ENCODE results near the gene FGFR2.

FGFR2 gene

GRCh38 chr10:121576139-121576538 lies 22.1 kb downstream of the FGFR2 start:
- H3K9ac ChIP-seq (ENCODE audit: low read depth in 1 of 2, low read length in 2 of 2), result no peak overlapping the region
- H3K27ac ChIP-seq (ENCODE audit: low read depth in 2 of 2, low read length in 2 of 2), result no peak overlapping the region
- peaks cover 11 to 15% of the 10 kb centered on the region in 2 donors for H3K4me1 ChIP-seq (ENCODE audit: control insufficient read depth in 2 of 2, insufficient read depth in 2 of 2, low read length in 2 of 2)
- no peaks in the 10 kb centered on the region for H3K27me3 ChIP-seq (ENCODE audit: control insufficient read depth in 2 of 2, insufficient read depth in 2 of 2, low read length in 2 of 2)
- no peak overlapping the region for H3K4me3 ChIP-seq (ENCODE audit: low read length in 2 of 2)
- no peaks in the 10 kb centered on the region for H3K9me3 ChIP-seq (ENCODE audit: control insufficient read depth in 2 of 2, low read length in 2 of 2)
- peaks cover 0 to 3% of the 10 kb centered on the region in 2 donors for H3K36me3 ChIP-seq (ENCODE audit: control insufficient read depth in 2 of 2, insufficient read depth in 2 of 2, low read length in 2 of 2)

GRCh38 chr10:121574519-121575166 lies 23.6 kb downstream of the FGFR2 start:
- H3K4me3 ChIP-seq (ENCODE audit: low read length in 2 of 2), result no peak overlapping the region
- H3K27me3 ChIP-seq (ENCODE audit: control insufficient read depth in 2 of 2, insufficient read depth in 2 of 2, low read length in 2 of 2), result no peaks in the 10 kb centered on the region
- no peaks in the 10 kb centered on the region for H3K9me3 ChIP-seq (ENCODE audit: control insufficient read depth in 2 of 2, low read length in 2 of 2)
- no peak overlapping the region for H3K9ac ChIP-seq (ENCODE audit: low read depth in 1 of 2, low read length in 2 of 2)
- peaks cover 14 to 15% of the 10 kb centered on the region in 2 donors for H3K4me1 ChIP-seq (ENCODE audit: control insufficient read depth in 2 of 2, insufficient read depth in 2 of 2, low read length in 2 of 2)
- peaks cover 0 to 1% of the 10 kb centered on the region in 2 donors for H3K36me3 ChIP-seq (ENCODE audit: control insufficient read depth in 2 of 2, insufficient read depth in 2 of 2, low read length in 2 of 2)
- no peak overlapping the region for H3K27ac ChIP-seq (ENCODE audit: low read depth in 2 of 2, low read length in 2 of 2)

DNA sequence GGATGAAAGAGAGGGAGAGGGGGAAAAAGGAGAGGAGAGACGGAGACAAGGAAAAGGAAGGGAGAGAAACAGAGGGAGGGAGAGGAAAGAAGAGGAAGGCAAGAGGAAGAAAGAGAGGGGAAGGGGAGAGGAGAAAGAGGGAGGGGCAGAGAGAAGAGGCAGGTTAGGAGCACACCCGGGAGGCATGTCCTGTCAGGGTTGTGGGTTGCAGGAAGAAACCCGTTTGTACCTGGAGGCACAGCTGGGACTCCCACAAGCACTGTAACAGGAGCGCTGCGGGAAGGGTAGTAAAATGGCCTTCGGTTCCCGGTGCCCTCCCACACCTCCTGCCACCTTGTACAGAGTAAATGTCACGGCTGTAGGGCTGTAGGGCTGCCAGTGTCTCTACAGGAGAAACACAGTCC lies 24.7 kb downstream of the FGFR2 start:
- Histone ChIP-seq H3K9me3 (ENCODE audit: control insufficient read depth in 2 of 2, low read length in 2 of 2) (no peaks in the 10 kb centered on the region), H3K9ac (ENCODE audit: low read depth in 1 of 2, low read length in 2 of 2) (no peak overlapping the region), H3K27ac (ENCODE audit: low read depth in 2 of 2, low read length in 2 of 2) (peak overlapping the region; percentile 27 to 38), H3K4me3 (ENCODE audit: low read length in 2 of 2) (peak overlapping the region; percentile 15 to 22), H3K4me1 (ENCODE audit: control insufficient read depth in 2 of 2, insufficient read depth in 2 of 2, low read length in 2 of 2) (peaks cover 14 to 15% of the 10 kb centered on the region in 2 donors), H3K27me3 (ENCODE audit: control insufficient read depth in 2 of 2, insufficient read depth in 2 of 2, low read length in 2 of 2) (no peaks in the 10 kb centered on the region), H3K36me3 (ENCODE audit: control insufficient read depth in 2 of 2, insufficient read depth in 2 of 2, low read length in 2 of 2) (no peaks in the 10 kb centered on the region)

GRCh38 chr10:121572859-121573537 lies 25.2 kb downstream of the FGFR2 start:
- Histone ChIP-seq H3K4me1 (ENCODE audit: control insufficient read depth in 2 of 2, insufficient read depth in 2 of 2, low read length in 2 of 2) (peaks cover 14 to 15% of the 10 kb centered on the region in 2 donors), H3K36me3 (ENCODE audit: control insufficient read depth in 2 of 2, insufficient read depth in 2 of 2, low read length in 2 of 2) (no peaks in the 10 kb centered on the region), H3K9ac (ENCODE audit: low read depth in 1 of 2, low read length in 2 of 2) (no peak overlapping the region), H3K27ac (ENCODE audit: low read depth in 2 of 2, low read length in 2 of 2) (peak overlapping the region; percentile 38 to 44), H3K27me3 (ENCODE audit: control insufficient read depth in 2 of 2, insufficient read depth in 2 of 2, low read length in 2 of 2) (no peaks in the 10 kb centered on the region), H3K9me3 (ENCODE audit: control insufficient read depth in 2 of 2, low read length in 2 of 2) (no peaks in the 10 kb centered on the region), H3K4me3 (ENCODE audit: low read length in 2 of 2) (peak overlapping the region; percentile 15 to 22)

- H3K27ac ChIP-seq (ENCODE audit: low read depth in 2 of 2, low read length in 2 of 2), result no peak overlapping the region
- H3K27me3 ChIP-seq (ENCODE audit: control insufficient read depth in 2 of 2, insufficient read depth in 2 of 2, low read length in 2 of 2), result no peaks in the 10 kb centered on the region
- H3K36me3 ChIP-seq (ENCODE audit: control insufficient read depth in 2 of 2, insufficient read depth in 2 of 2, low read length in 2 of 2), result no peaks in the 10 kb centered on the region
- no peaks in the 10 kb centered on the region for H3K9me3 ChIP-seq (ENCODE audit: control insufficient read depth in 2 of 2, low read length in 2 of 2)
- H3K4me3 ChIP-seq (ENCODE audit: low read length in 2 of 2), result no peak overlapping the region
- H3K9ac ChIP-seq (ENCODE audit: low read depth in 1 of 2, low read length in 2 of 2), result no peak overlapping the region
- H3K4me1 ChIP-seq (ENCODE audit: control insufficient read depth in 2 of 2, insufficient read depth in 2 of 2, low read length in 2 of 2), result peaks cover 14 to 15% of the 10 kb centered on the region in 2 donors
Measured at GRCh38 chr10:121570315-121570714, 27.9 kb downstream of the FGFR2 start.

DNA sequence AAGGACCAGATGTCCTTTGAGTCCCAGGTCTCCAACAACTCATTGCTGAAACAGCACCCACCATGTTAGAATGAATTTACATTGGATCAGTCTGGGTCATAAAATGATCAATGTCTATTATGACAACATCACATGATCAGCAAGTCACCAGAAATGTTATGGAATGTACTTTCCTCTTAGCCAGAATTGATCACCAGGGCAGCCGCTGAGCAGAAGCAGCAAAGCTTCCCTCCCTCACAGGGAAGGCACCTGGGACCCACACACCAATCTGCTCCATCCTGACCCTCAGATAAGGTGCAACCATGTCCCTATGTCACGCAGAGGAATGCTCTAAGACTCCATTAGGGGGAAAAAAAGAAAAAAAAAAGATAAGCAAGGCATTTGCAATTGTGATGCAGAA lies 30.0 kb downstream of the FGFR2 start:
- H3K36me3 ChIP-seq (ENCODE audit: control insufficient read depth in 2 of 2, insufficient read depth in 2 of 2, low read length in 2 of 2), result no peaks in the 10 kb centered on the region
- H3K4me3 ChIP-seq (ENCODE audit: low read length in 2 of 2), result no peak overlapping the region
- no peaks in the 10 kb centered on the region for H3K27me3 ChIP-seq (ENCODE audit: control insufficient read depth in 2 of 2, insufficient read depth in 2 of 2, low read length in 2 of 2)
- H3K4me1 ChIP-seq (ENCODE audit: control insufficient read depth in 2 of 2, insufficient read depth in 2 of 2, low read length in 2 of 2), result peaks cover 10% of the 10 kb centered on the region in 2 donors
- no peak overlapping the region for H3K9ac ChIP-seq (ENCODE audit: low read depth in 1 of 2, low read length in 2 of 2)
- no peak overlapping the region for H3K27ac ChIP-seq (ENCODE audit: low read depth in 2 of 2, low read length in 2 of 2)
- no peaks in the 10 kb centered on the region for H3K9me3 ChIP-seq (ENCODE audit: control insufficient read depth in 2 of 2, low read length in 2 of 2)

GRCh38 chr10:121567569-121567968 lies 30.7 kb downstream of the FGFR2 start:
- Histone ChIP-seq H3K9me3 (ENCODE audit: control insufficient read depth in 2 of 2, low read length in 2 of 2) (no peaks in the 10 kb centered on the region), H3K27me3 (ENCODE audit: control insufficient read depth in 2 of 2, insufficient read depth in 2 of 2, low read length in 2 of 2) (no peaks in the 10 kb centered on the region), H3K4me1 (ENCODE audit: control insufficient read depth in 2 of 2, insufficient read depth in 2 of 2, low read length in 2 of 2) (peaks cover 3 to 6% of the 10 kb centered on the region in 2 donors), H3K36me3 (ENCODE audit: control insufficient read depth in 2 of 2, insufficient read depth in 2 of 2, low read length in 2 of 2) (no peaks in the 10 kb centered on the region), H3K4me3 (ENCODE audit: low read length in 2 of 2) (no peak overlapping the region), H3K27ac (ENCODE audit: low read depth in 2 of 2, low read length in 2 of 2) (no peak overlapping the region), H3K9ac (ENCODE audit: low read depth in 1 of 2, low read length in 2 of 2) (no peak overlapping the region)

DNA sequence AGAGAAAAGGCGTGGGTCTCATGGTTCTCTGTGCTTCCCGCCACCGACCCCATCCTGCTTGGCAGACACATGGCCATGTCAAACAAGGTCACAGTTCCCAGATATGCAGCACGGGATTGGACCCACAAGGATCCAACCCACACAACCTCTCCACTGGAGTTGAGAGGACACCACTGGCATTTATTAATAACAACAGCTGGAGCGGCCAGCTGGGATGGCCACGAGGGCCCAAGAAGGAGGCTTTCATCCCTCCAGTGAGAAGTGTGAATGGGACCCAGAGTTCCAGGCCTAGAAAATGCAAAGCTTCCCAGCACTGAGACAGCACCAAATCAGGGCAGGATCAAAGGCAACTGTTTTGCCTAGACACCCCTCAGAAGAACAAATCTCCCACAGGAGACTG lies 31.5 kb downstream of the FGFR2 start:
- Histone ChIP-seq H3K27me3 (ENCODE audit: control insufficient read depth in 2 of 2, insufficient read depth in 2 of 2, low read length in 2 of 2) (no peaks in the 10 kb centered on the region), H3K9ac (ENCODE audit: low read depth in 1 of 2, low read length in 2 of 2) (no peak overlapping the region), H3K36me3 (ENCODE audit: control insufficient read depth in 2 of 2, insufficient read depth in 2 of 2, low read length in 2 of 2) (no peaks in the 10 kb centered on the region), H3K9me3 (ENCODE audit: control insufficient read depth in 2 of 2, low read length in 2 of 2) (no peaks in the 10 kb centered on the region), H3K27ac (ENCODE audit: low read depth in 2 of 2, low read length in 2 of 2) (no peak overlapping the region), H3K4me1 (ENCODE audit: control insufficient read depth in 2 of 2, insufficient read depth in 2 of 2, low read length in 2 of 2) (peaks cover 0 to 5% of the 10 kb centered on the region in 2 donors), H3K4me3 (ENCODE audit: low read length in 2 of 2) (no peak overlapping the region)

- H3K4me3 ChIP-seq (ENCODE audit: low read length in 2 of 2), result no peak overlapping the region
- H3K36me3 ChIP-seq (ENCODE audit: control insufficient read depth in 2 of 2, insufficient read depth in 2 of 2, low read length in 2 of 2), result no peaks in the 10 kb centered on the region
- peaks cover 0 to 3% of the 10 kb centered on the region in 2 donors for H3K4me1 ChIP-seq (ENCODE audit: control insufficient read depth in 2 of 2, insufficient read depth in 2 of 2, low read length in 2 of 2)
- no peak overlapping the region for H3K27ac ChIP-seq (ENCODE audit: low read depth in 2 of 2, low read length in 2 of 2)
- no peaks in the 10 kb centered on the region for H3K27me3 ChIP-seq (ENCODE audit: control insufficient read depth in 2 of 2, insufficient read depth in 2 of 2, low read length in 2 of 2)
- H3K9ac ChIP-seq (ENCODE audit: low read depth in 1 of 2, low read length in 2 of 2), result no peak overlapping the region
- H3K9me3 ChIP-seq (ENCODE audit: control insufficient read depth in 2 of 2, low read length in 2 of 2), result no peaks in the 10 kb centered on the region
Measured at GRCh38 chr10:121559326-121560026, 38.8 kb downstream of the FGFR2 start.

- Histone ChIP-seq H3K36me3 (ENCODE audit: control insufficient read depth in 2 of 2, insufficient read depth in 2 of 2, low read length in 2 of 2) (no peaks in the 10 kb centered on the region), H3K27me3 (ENCODE audit: control insufficient read depth in 2 of 2, insufficient read depth in 2 of 2, low read length in 2 of 2) (no peaks in the 10 kb centered on the region), H3K4me1 (ENCODE audit: control insufficient read depth in 2 of 2, insufficient read depth in 2 of 2, low read length in 2 of 2) (peaks cover 4 to 7% of the 10 kb centered on the region in 2 donors), H3K4me3 (ENCODE audit: low read length in 2 of 2) (no peak overlapping the region), H3K27ac (ENCODE audit: low read depth in 2 of 2, low read length in 2 of 2) (no peak overlapping the region), H3K9me3 (ENCODE audit: control insufficient read depth in 2 of 2, low read length in 2 of 2) (no peaks in the 10 kb centered on the region), H3K9ac (ENCODE audit: low read depth in 1 of 2, low read length in 2 of 2) (no peak overlapping the region)
Measured at GRCh38 chr10:121558238-121558637, 40.0 kb downstream of the FGFR2 start.
